Fibroblast of lung (primary cell): ENCODE measurements around the gene EPS8L2. TPM values are rescaled to one million over a fixed set of nuclear protein-coding genes. Genes with fewer than 3 reads are reported as not detected.
"Not testable (repeated sequence)": the region's sequence is repeated elsewhere in the genome, so short reads cannot be mapped to it uniquely, and the experiment has no call there.

Experiments
- DNase-seq, 2 donors: peaks; one replicate each; pipeline versions ENCODE4 v3.0.0 to v3.0.0-alpha.2; 2010; ENCODE audit warnings: low read depth in 2 of 2
- H2AFZ ChIP-seq: 2 replicates; pipeline ENCODE4 v1.5.1; 2012; ENCODE audit warnings: low read length, control low read depth, inconsistent platforms
- H3K27ac ChIP-seq: 2 replicates; pipeline ENCODE4 v1.5.1; 2011; ENCODE audit warnings: low read length, control low read depth; ENCODE audit not compliant: insufficient read depth
- H3K27me3 ChIP-seq: 2 replicates; pipeline ENCODE4 v1.5.1; 2011; ENCODE audit warnings: mild to moderate bottlenecking, low read length; ENCODE audit not compliant: control insufficient read depth, insufficient read depth
- H3K36me3 ChIP-seq: 2 replicates; pipeline ENCODE4 v1.5.1; 2011; ENCODE audit warnings: low read length; ENCODE audit not compliant: control insufficient read depth, insufficient read depth
- H3K4me1 ChIP-seq: 2 replicates; pipeline ENCODE4 v1.5.1; 2011; ENCODE audit warnings: low read length; ENCODE audit not compliant: control insufficient read depth, insufficient read depth; ENCODE audit errors: extremely low read depth
- H3K4me2 ChIP-seq: 2 replicates; pipeline ENCODE4 v1.5.1; 2011; ENCODE audit warnings: low read length, control low read depth; ENCODE audit not compliant: insufficient read depth; ENCODE audit errors: extremely low read depth
- H3K4me3 ChIP-seq, 4 experiments: fragments of 200-600 bp in 1 of 4; sonication (generic) in 1 of 4; replicated peaks in 1 of 4; 2 replicates each; pipeline ENCODE4 v1.5.1; 2011 to 2016; ENCODE audit warnings: low read length in 4 of 4, low read depth in 3 of 4, mild to moderate bottlenecking in 3 of 4, control low read depth in 2 of 4, inconsistent platforms in 1 of 4, mixed read lengths in 1 of 4; ENCODE audit not compliant: insufficient read depth in 1 of 4; ENCODE audit errors: control extremely low read depth in 1 of 4
- H3K79me2 ChIP-seq: 2 replicates; pipeline ENCODE4 v1.5.1; 2012; ENCODE audit warnings: mild to moderate bottlenecking, low read length, inconsistent platforms; ENCODE audit not compliant: control insufficient read depth, insufficient read depth
- H3K9ac ChIP-seq: 2 replicates; pipeline ENCODE4 v1.5.1; 2011; ENCODE audit warnings: mild to moderate bottlenecking, low read length, control low read depth; ENCODE audit not compliant: insufficient read depth
- H3K9me3 ChIP-seq: 2 replicates; pipeline ENCODE4 v1.5.1; 2012; ENCODE audit warnings: low read depth, low read length; ENCODE audit not compliant: control insufficient read depth, insufficient read depth
- H4K20me1 ChIP-seq: 2 replicates; pipeline ENCODE4 v1.5.1; 2011; ENCODE audit warnings: low read length; ENCODE audit not compliant: control insufficient read depth, insufficient read depth; ENCODE audit errors: extremely low read depth
- EZH2 ChIP-seq: IDR thresholded peaks from 2 replicates; pipeline ENCODE4 v1.5.1; 2012; ENCODE audit warnings: low read length, control low read depth, mild to moderate bottlenecking; ENCODE audit errors: missing control alignments
- polyA plus RNA-seq, 2 donors: library from polyadenylated mRNA; depleted of rRNA in 1 of 2; stranded (reverse) in 1 of 2; unstranded in 1 of 2; fragments of >200 nt; gene quantifications; 2 replicates each; pipeline ENCODE4 v1.2.1, GENCODE V29; 2011 to 2012; ENCODE audit warnings: missing spikeins in 1 of 2
- total RNA-seq: library from RNA; depleted of rRNA; stranded (reverse); fragments of >200 nt; gene quantifications from 2 replicates; pipeline ENCODE4 v1.2.1, GENCODE V29; 2014
- TF ChIP-seq, protein P1 (sequence below), 2 donors: IDR thresholded peaks in 1 of 2; conservative IDR thresholded peaks in 1 of 2; 1 replicate in 1 of 2; 2 replicates in 1 of 2; pipeline ENCODE4 v1.5.1; 2011 to 2012; ENCODE audit warnings: low read length in 2 of 2, control low read depth in 1 of 2, inconsistent platforms in 1 of 2, low read depth in 1 of 2, mild to moderate bottlenecking in 1 of 2

Gene EPS8L2
- total and polyA plus RNA-seq, 2 donors (not counting 1 experiment from before 2014, with no cell fraction given), result 18.4 to 54.2 TPM

DNA sequence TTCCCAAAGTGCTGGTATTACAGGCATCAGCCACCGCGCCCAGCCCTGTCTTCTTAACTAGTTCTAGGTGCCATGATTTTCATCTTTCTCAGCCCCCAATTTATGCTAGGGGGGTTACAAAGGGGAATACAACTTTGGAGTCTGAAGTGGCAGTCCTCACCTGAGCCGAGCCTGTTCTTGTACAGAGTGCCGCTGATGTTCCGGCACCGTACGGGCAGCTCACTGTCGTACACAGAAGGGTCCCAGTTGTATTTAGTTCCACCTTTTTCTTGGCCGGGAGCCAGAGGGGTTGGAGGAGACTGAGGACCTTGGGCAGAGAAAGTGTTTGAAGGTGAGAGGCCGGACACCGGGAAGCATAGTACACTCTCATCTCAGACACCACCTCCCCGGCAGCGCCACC is 18.3 kb upstream of the EPS8L2 start:
- H4K20me1 ChIP-seq, result no peaks in the 10 kb centered on the region
- H3K9ac ChIP-seq, result no peak overlapping the region
- no peak for TF ChIP-seq EZH2
- TF ChIP-seq, protein P1, sequence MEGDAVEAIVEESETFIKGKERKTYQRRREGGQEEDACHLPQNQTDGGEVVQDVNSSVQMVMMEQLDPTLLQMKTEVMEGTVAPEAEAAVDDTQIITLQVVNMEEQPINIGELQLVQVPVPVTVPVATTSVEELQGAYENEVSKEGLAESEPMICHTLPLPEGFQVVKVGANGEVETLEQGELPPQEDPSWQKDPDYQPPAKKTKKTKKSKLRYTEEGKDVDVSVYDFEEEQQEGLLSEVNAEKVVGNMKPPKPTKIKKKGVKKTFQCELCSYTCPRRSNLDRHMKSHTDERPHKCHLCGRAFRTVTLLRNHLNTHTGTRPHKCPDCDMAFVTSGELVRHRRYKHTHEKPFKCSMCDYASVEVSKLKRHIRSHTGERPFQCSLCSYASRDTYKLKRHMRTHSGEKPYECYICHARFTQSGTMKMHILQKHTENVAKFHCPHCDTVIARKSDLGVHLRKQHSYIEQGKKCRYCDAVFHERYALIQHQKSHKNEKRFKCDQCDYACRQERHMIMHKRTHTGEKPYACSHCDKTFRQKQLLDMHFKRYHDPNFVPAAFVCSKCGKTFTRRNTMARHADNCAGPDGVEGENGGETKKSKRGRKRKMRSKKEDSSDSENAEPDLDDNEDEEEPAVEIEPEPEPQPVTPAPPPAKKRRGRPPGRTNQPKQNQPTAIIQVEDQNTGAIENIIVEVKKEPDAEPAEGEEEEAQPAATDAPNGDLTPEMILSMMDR (conservative IDR thresholded peaks at IDR 0.05 in 1 of 2, IDR thresholded peaks at IDR 0.05 in 1 of 2; ENCODE audit: low read depth in 1 of 2, low read length in 2 of 2), result no peak

DNA sequence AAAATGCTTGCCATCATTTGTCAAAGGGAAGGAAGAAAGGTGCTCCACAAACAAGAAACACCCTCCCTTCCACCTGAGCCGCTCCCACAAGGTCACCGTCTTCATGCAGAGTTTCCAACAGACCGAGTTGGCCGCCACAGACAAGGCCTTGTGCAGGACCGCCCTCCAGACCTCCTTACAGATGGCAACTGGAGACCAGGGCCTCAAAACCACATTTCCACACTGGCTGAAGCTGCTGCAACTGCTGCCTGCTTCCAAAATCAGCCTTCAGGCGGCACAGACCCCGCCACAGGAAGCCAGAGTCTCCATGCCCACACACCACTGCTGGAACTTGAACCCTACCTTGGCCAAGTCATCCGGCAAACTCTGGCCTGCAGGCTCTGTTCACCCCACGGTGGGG is 17.4 kb upstream of the EPS8L2 start:
- Histone ChIP-seq H3K4me2 (no peak overlapping the region), H3K36me3 (peaks cover 18% of the 10 kb centered on the region), H3K79me2 (peaks cover 17% of the 10 kb centered on the region), H3K27ac (no peak overlapping the region), H3K9ac (no peak overlapping the region), H3K4me1 (peaks cover 6% of the 10 kb centered on the region), H4K20me1 (no peaks in the 10 kb centered on the region), H3K27me3 (no peaks in the 10 kb centered on the region), H2AFZ (no peak overlapping the region), H3K9me3 (no peaks in the 10 kb centered on the region), H3K4me3 (no peak overlapping the region)
- DNase-seq, result no peak
- TF ChIP-seq EZH2, result no peak
- TF ChIP-seq, protein P1 (conservative IDR thresholded peaks at IDR 0.05 in 1 of 2, IDR thresholded peaks at IDR 0.05 in 1 of 2; ENCODE audit: low read depth in 1 of 2, low read length in 2 of 2), result no peak

More for the DNA sequence above, 18.3 kb upstream of the EPS8L2 start:
- H3K27ac ChIP-seq, result no peak overlapping the region
- no peak overlapping the region for H3K4me3 ChIP-seq
- H3K27me3 ChIP-seq, result no peaks in the 10 kb centered on the region
- no peaks in the 10 kb centered on the region for H3K4me1 ChIP-seq
- no peaks in the 10 kb centered on the region for H3K9me3 ChIP-seq
- peaks cover 16% of the 10 kb centered on the region for H3K36me3 ChIP-seq
- no peak overlapping the region for H3K4me2 ChIP-seq
- no peak overlapping the region for H2AFZ ChIP-seq
- peaks cover 8% of the 10 kb centered on the region for H3K79me2 ChIP-seq
- no peak for DNase-seq

DNA sequence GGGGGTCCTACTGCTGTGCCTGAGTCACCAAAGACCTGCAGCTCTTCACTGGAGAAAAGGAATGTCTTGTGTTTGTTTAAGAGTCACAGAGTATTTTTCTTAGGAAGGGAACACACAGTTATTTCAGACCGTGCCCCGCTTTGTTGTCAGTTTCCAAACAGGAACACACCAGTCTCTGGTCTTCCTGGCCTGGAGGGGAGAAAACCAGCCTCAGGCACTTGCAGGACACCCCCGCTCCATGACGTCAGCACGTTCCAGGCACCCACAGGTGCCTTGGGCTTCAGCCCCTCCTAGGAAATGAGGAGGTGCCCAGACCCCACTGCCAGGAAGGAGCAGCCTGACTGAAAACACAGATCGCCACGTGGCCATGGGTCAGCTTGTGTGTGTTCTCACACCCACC is 16.4 kb upstream of the EPS8L2 start:
- Histone ChIP-seq H3K27ac (no peak overlapping the region), H3K4me2 (no peak overlapping the region), H2AFZ (no peak overlapping the region), H3K9me3 (no peaks in the 10 kb centered on the region), H3K79me2 (peaks cover 23% of the 10 kb centered on the region), H3K4me3 (no peak overlapping the region), H3K4me1 (peaks cover 11% of the 10 kb centered on the region), H3K36me3 (peaks cover 16% of the 10 kb centered on the region), H3K27me3 (no peaks in the 10 kb centered on the region), H4K20me1 (no peaks in the 10 kb centered on the region), H3K9ac (no peak overlapping the region)
- no peak for TF ChIP-seq EZH2
- TF ChIP-seq, protein P1 (conservative IDR thresholded peaks at IDR 0.05 in 1 of 2, IDR thresholded peaks at IDR 0.05 in 1 of 2; ENCODE audit: low read depth in 1 of 2, low read length in 2 of 2), result no peak
- DNase-seq, result no peak

DNA sequence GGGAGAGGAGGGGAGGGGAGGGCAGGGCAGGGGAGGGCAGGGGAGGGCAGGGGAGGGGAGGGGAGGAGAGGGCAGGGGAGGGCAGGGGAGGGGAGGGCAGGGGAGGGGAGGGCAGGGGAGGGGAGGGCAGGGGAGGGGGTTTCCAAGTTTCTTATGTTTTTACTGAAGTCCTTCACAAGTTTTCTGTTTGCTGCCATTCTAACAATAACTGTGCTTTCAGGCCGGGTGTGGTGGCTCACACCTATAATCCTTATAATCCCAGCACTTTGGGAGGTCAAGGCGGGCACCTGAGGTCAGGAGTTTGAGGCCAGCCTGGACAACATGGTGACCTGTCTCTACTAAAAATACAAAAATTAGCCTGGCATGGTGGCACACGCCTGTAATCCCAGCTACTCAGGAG is 15.8 kb upstream of the EPS8L2 start:
- not testable (repeated sequence) for H3K9ac ChIP-seq, H3K4me3 ChIP-seq, H3K27ac ChIP-seq, H3K4me2 ChIP-seq, DNase-seq, H2AFZ ChIP-seq, H4K20me1 ChIP-seq, H3K27me3 ChIP-seq, H3K9me3 ChIP-seq
- Histone ChIP-seq H3K79me2 (peaks cover 23% of the 10 kb centered on the region), H3K4me1 (peaks cover 11% of the 10 kb centered on the region), H3K36me3 (peaks cover 15% of the 10 kb centered on the region)
